ENCODE data around the gene PREX1. TPM values are rescaled to one million over a fixed set of nuclear protein-coding genes. Genes with fewer than 3 reads are reported as not detected.

PREX1 gene
- polyA plus RNA-seq, 1 experiment, result 1.3 TPM

GRCh38 chr20:48687117-48687800 lies 140.5 kb downstream of the PREX1 start:
- ChIA-PET CTCF (interaction anchor here (1.2 kb wide), 1 partner anchor 30 kb away, joined by 3 read pairs; no protein-coding TSS in a partner anchor), POLR2A (no interaction called here)
- H3K4me3 ChIP-seq (ENCODE audit: low read depth, low read length), result no peak overlapping the region
- no peaks in the 10 kb centered on the region for H3K27me3 ChIP-seq (ENCODE audit: control insufficient read depth, insufficient read depth, low read length)
- TF ChIP-seq, protein P1, sequence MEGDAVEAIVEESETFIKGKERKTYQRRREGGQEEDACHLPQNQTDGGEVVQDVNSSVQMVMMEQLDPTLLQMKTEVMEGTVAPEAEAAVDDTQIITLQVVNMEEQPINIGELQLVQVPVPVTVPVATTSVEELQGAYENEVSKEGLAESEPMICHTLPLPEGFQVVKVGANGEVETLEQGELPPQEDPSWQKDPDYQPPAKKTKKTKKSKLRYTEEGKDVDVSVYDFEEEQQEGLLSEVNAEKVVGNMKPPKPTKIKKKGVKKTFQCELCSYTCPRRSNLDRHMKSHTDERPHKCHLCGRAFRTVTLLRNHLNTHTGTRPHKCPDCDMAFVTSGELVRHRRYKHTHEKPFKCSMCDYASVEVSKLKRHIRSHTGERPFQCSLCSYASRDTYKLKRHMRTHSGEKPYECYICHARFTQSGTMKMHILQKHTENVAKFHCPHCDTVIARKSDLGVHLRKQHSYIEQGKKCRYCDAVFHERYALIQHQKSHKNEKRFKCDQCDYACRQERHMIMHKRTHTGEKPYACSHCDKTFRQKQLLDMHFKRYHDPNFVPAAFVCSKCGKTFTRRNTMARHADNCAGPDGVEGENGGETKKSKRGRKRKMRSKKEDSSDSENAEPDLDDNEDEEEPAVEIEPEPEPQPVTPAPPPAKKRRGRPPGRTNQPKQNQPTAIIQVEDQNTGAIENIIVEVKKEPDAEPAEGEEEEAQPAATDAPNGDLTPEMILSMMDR (IDR thresholded peaks at IDR 0.05; ENCODE audit: insufficient read depth, low read depth, low read length), result no peak
- no peak for DNase-seq (ENCODE audit: low read depth)
- H3K36me3 ChIP-seq (ENCODE audit: control insufficient read depth, insufficient read depth, low read length), result no peaks in the 10 kb centered on the region

DNA sequence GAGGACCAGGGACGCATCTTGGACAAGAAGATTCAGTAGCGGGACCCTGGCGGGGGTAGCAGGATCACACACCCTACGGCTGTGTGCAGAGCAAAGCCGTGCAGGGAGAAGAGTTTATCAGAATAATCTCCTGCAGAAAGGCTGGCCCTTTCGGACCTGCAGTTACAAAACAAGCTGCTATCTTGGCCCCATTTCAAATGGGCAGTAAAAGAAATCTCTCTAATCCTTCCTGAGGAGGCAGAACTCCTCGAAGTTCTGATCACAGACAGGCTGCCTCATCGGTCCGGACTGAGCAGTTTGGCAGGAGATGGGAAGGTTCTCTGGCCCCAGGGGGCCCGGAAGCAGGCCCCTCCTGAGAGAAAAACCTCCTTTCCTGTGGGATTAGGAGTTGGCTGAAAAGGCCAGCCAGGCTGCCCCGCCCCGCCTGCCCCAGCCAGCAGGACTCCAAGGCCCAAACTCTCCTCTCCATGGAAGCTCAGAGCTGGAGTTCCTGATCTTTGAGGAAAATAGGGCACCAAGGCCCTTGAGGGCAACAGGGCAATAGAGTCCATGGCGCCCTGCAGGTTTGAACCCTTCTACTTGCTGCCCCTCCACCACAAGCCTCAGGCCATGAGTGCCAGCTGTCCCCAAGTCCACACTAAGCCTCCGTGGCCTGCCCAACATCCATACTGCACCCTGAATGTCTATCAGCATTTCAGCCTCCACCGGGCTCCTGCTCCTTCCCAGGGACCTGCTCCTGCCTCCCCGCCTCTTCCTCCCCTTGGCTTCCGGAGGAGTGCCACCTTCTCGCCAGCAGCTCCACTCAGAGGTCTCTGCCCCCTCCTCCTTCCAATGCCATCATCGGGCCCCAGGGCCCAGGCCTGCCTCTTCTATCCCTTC lies 141.3 kb downstream of the PREX1 start:
- H3K27me3 ChIP-seq (ENCODE audit: control insufficient read depth, insufficient read depth, low read length), result no peaks in the 10 kb centered on the region
- no peaks in the 10 kb centered on the region for H3K36me3 ChIP-seq (ENCODE audit: control insufficient read depth, insufficient read depth, low read length)
- ChIA-PET CTCF (no interaction called here), POLR2A (no interaction called here)
- no peak overlapping the region for H3K4me3 ChIP-seq (ENCODE audit: low read depth, low read length)
- TF ChIP-seq, protein P1 (IDR thresholded peaks at IDR 0.05; ENCODE audit: insufficient read depth, low read depth, low read length), result no peak
- no peak for DNase-seq (ENCODE audit: low read depth)

- TF ChIP-seq, protein P1 (IDR thresholded peaks at IDR 0.05; ENCODE audit: insufficient read depth, low read depth, low read length), result no peak
- Histone ChIP-seq H3K4me3 (ENCODE audit: low read depth, low read length) (no peak overlapping the region), H3K27me3 (ENCODE audit: control insufficient read depth, insufficient read depth, low read length) (no peaks in the 10 kb centered on the region), H3K36me3 (ENCODE audit: control insufficient read depth, insufficient read depth, low read length) (no peaks in the 10 kb centered on the region)
- DNase-seq (ENCODE audit: low read depth), result no peak
- POLR2A ChIA-PET, result no interaction called here
- CTCF ChIA-PET, result no interaction called here
These were observed 142.5 kb downstream of the PREX1 start for GRCh38 chr20:48685300-48685699.

- DNase-seq (ENCODE audit: low read depth), result no peak
- no peak overlapping the region for H3K4me3 ChIP-seq (ENCODE audit: low read depth, low read length)
- CTCF ChIA-PET, result interaction anchor here (0.6 to 1.7 kb wide), 2 partner anchors 11 to 76 kb away, joined by 3 to 6 read pairs; no protein-coding TSS in a partner anchor
- TF ChIP-seq, protein P1 (IDR thresholded peaks at IDR 0.05; ENCODE audit: insufficient read depth, low read depth, low read length), result no peak
- no peaks in the 10 kb centered on the region for H3K27me3 ChIP-seq (ENCODE audit: control insufficient read depth, insufficient read depth, low read length)
- POLR2A ChIA-PET, result no interaction called here
- no peaks in the 10 kb centered on the region for H3K36me3 ChIP-seq (ENCODE audit: control insufficient read depth, insufficient read depth, low read length)
These were observed 143.2 kb downstream of the PREX1 start for GRCh38 chr20:48684501-48685041.

All from BJ (cell line).